ENCODE data around the gene TNN. TPM values are rescaled to one million over a fixed set of nuclear protein-coding genes. Genes with fewer than 3 reads are reported as not detected.

TNN gene
- polyA plus RNA-seq, 1 donor (not counting 4 experiments of a cell fraction or from before 2014, with no cell fraction given): not detected

DNA sequence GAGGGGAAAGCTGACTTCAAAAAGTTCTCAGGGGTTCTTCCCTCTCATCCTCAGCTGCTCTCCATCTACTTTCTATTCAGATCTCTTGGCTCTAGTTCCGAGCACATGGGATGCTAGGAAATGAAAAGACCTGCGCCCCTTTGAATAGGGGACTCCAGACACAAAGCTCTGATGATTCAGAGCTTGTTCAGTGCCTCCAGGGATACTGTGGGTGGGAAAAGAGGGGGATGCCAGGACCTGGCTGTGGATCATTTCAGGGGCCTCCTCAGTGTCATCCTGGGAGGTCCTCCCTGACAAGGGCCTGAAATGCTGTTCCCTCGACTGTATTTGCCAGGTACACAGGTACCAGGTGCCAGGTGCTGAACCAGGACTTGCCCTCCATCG is 125.9 kb downstream of the TNN start:
- no peak overlapping the region for H2AFZ ChIP-seq (ENCODE audit: control insufficient read depth, low read length)
- FAIRE-seq (no peak), DNase-seq (ENCODE audit: low read depth, low spot score) (no peak)
- no peaks in the 10 kb centered on the region for H3K9me3 ChIP-seq (ENCODE audit: control insufficient read depth, low read depth, low read length)
- peaks cover 77% of the 10 kb centered on the region for H3K4me1 ChIP-seq (ENCODE audit: control insufficient read depth, extremely low read depth, insufficient read depth, low read length)
- H3K9ac ChIP-seq (ENCODE audit: control insufficient read depth, extremely low read depth, insufficient read depth, low read length): peak overlapping the region; percentile 90
- no peak overlapping the region for H3K4me3 ChIP-seq (ENCODE audit: control insufficient read depth in 2 of 3, extremely low read depth in 1 of 3, insufficient read depth in 2 of 3, low read depth in 1 of 3, low read length in 3 of 3)
- peaks cover 0 to 14% of the 10 kb centered on the region in 2 experiments for H3K36me3 ChIP-seq (ENCODE audit: control insufficient read depth in 2 of 2, extremely low read depth in 1 of 2, insufficient read depth in 2 of 2, low read length in 2 of 2)
- TF ChIP-seq, protein P1, sequence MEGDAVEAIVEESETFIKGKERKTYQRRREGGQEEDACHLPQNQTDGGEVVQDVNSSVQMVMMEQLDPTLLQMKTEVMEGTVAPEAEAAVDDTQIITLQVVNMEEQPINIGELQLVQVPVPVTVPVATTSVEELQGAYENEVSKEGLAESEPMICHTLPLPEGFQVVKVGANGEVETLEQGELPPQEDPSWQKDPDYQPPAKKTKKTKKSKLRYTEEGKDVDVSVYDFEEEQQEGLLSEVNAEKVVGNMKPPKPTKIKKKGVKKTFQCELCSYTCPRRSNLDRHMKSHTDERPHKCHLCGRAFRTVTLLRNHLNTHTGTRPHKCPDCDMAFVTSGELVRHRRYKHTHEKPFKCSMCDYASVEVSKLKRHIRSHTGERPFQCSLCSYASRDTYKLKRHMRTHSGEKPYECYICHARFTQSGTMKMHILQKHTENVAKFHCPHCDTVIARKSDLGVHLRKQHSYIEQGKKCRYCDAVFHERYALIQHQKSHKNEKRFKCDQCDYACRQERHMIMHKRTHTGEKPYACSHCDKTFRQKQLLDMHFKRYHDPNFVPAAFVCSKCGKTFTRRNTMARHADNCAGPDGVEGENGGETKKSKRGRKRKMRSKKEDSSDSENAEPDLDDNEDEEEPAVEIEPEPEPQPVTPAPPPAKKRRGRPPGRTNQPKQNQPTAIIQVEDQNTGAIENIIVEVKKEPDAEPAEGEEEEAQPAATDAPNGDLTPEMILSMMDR (optimal IDR thresholded peaks at IDR 0.05 in 1 of 3, IDR thresholded peaks at IDR 0.05 in 1 of 3, conservative IDR thresholded peaks at IDR 0.05 in 1 of 3; ENCODE audit: extremely low read depth in 1 of 3, insufficient read depth in 2 of 3, low read length in 3 of 3): no peak
- TF ChIP-seq EZH2 (IDR thresholded peaks at IDR 0.05; ENCODE audit: low read length): no peak
- H4K20me1 ChIP-seq (ENCODE audit: control insufficient read depth, extremely low read depth, insufficient read depth, low read length): peaks cover 3% of the 10 kb centered on the region
- H3K27me3 ChIP-seq (ENCODE audit: control insufficient read depth, extremely low read depth, insufficient read depth, low read length): no peaks in the 10 kb centered on the region
- H3K79me2 ChIP-seq (ENCODE audit: control insufficient read depth, insufficient read depth, low read length): peaks cover 39% of the 10 kb centered on the region
- H3K27ac ChIP-seq (ENCODE audit: control insufficient read depth, insufficient read depth, low read length): peak overlapping the region; percentile 93
- peak overlapping the region; percentile 65 for H3K4me2 ChIP-seq (ENCODE audit: control insufficient read depth, extremely low read depth, insufficient read depth, low read depth, low read length)
- dilution Hi-C loops (cut with MboI; ENCODE audit: extremely low pct_ligation_motif_present, low sequenced_read_pairs): no loop called here
- H3K9me1 ChIP-seq (ENCODE audit: control insufficient read depth, extremely low read depth, insufficient read depth, low read length): no peaks in the 10 kb centered on the region

DNA sequence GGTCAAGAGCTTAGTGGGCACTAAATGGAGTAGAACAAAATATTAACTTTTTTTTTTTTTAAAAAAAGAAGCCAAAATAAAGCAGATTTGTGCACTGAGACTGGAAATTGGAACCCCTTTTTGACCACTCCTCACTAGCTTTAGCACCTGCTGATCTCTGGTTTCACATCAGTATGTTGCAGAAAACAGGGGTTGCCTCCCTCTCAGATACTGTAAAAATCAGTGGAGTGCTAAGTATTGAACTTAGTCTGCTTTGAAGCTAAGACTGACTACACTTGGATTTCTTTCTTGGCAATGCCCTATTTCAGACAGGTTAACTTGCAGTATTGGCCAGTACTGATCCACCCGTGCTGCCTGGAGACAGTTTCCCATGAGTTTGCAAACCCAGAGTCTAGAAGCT is 127.6 kb downstream of the TNN start:
- H3K4me2 ChIP-seq (ENCODE audit: control insufficient read depth, extremely low read depth, insufficient read depth, low read depth, low read length): peak overlapping the region; percentile 59
- no peaks in the 10 kb centered on the region for H3K27me3 ChIP-seq (ENCODE audit: control insufficient read depth, extremely low read depth, insufficient read depth, low read length)
- dilution Hi-C loops (cut with MboI; ENCODE audit: extremely low pct_ligation_motif_present, low sequenced_read_pairs): no loop called here
- H3K4me3 ChIP-seq (ENCODE audit: control insufficient read depth in 2 of 3, extremely low read depth in 1 of 3, insufficient read depth in 2 of 3, low read depth in 1 of 3, low read length in 3 of 3): peak overlapping the region in 1 of 3 experiments; percentile 13
- peaks cover 21% of the 10 kb centered on the region for H3K79me2 ChIP-seq (ENCODE audit: control insufficient read depth, insufficient read depth, low read length)
- DNase-seq (ENCODE audit: low read depth, low spot score): no peak
- peak overlapping the region; percentile 56 for H3K27ac ChIP-seq (ENCODE audit: control insufficient read depth, insufficient read depth, low read length)
- TF ChIP-seq, protein P1 (optimal IDR thresholded peaks at IDR 0.05 in 1 of 3, IDR thresholded peaks at IDR 0.05 in 1 of 3, conservative IDR thresholded peaks at IDR 0.05 in 1 of 3; ENCODE audit: extremely low read depth in 1 of 3, insufficient read depth in 2 of 3, low read length in 3 of 3): no peak
- no peak for TF ChIP-seq EZH2 (IDR thresholded peaks at IDR 0.05; ENCODE audit: low read length)
- H3K4me1 ChIP-seq (ENCODE audit: control insufficient read depth, extremely low read depth, insufficient read depth, low read length): peaks cover 69% of the 10 kb centered on the region
- H2AFZ ChIP-seq (ENCODE audit: control insufficient read depth, low read length): no peak overlapping the region
- no peaks in the 10 kb centered on the region for H3K9me3 ChIP-seq (ENCODE audit: control insufficient read depth, low read depth, low read length)
- FAIRE-seq: no peak
- peaks cover 3% of the 10 kb centered on the region for H4K20me1 ChIP-seq (ENCODE audit: control insufficient read depth, extremely low read depth, insufficient read depth, low read length)
- H3K36me3 ChIP-seq (ENCODE audit: control insufficient read depth in 2 of 2, extremely low read depth in 1 of 2, insufficient read depth in 2 of 2, low read length in 2 of 2): peaks cover 0 to 2% of the 10 kb centered on the region in 2 experiments
- H3K9ac ChIP-seq (ENCODE audit: control insufficient read depth, extremely low read depth, insufficient read depth, low read length): no peak overlapping the region
- no peaks in the 10 kb centered on the region for H3K9me1 ChIP-seq (ENCODE audit: control insufficient read depth, extremely low read depth, insufficient read depth, low read length)

All from keratinocyte (primary cell).